ENCODE data around the gene FUT2. TPM values are rescaled to one million over a fixed set of nuclear protein-coding genes. Genes with fewer than 3 reads are reported as not detected.

Gene FUT2
- total and polyA plus RNA-seq, 10 of the 15 experiments (the other 5 are each of a cell fraction or from before 2014, with no cell fraction given) = 0.02 to 0.13 (median 0.07) TPM; not detected in 7

- H3K4me1 ChIP-seq (ENCODE audit: control insufficient read depth, insufficient read depth, low read length) = peaks cover 8% of the 10 kb centered on the region
- ATAC-seq (no peak), FAIRE-seq (no peak), DNase-seq (ENCODE audit: low read depth, low spot score) (no peak)
- CTCF ChIA-PET = no interaction called here
- no peaks in the 10 kb centered on the region for H4K20me1 ChIP-seq (ENCODE audit: control insufficient read depth, insufficient read depth)
- no peaks in the 10 kb centered on the region for H3K27me3 ChIP-seq (replicated peaks in 1 of 2; ENCODE audit: control insufficient read depth in 2 of 2, insufficient read depth in 2 of 2, low read length in 1 of 2)
- TF ChIP-seq, protein P1, sequence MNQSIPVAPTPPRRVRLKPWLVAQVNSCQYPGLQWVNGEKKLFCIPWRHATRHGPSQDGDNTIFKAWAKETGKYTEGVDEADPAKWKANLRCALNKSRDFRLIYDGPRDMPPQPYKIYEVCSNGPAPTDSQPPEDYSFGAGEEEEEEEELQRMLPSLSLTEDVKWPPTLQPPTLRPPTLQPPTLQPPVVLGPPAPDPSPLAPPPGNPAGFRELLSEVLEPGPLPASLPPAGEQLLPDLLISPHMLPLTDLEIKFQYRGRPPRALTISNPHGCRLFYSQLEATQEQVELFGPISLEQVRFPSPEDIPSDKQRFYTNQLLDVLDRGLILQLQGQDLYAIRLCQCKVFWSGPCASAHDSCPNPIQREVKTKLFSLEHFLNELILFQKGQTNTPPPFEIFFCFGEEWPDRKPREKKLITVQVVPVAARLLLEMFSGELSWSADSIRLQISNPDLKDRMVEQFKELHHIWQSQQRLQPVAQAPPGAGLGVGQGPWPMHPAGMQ (IDR thresholded peaks at IDR 0.05; ENCODE audit: borderline replicate concordance) = no peak
- TF ChIP-seq, protein P2, sequence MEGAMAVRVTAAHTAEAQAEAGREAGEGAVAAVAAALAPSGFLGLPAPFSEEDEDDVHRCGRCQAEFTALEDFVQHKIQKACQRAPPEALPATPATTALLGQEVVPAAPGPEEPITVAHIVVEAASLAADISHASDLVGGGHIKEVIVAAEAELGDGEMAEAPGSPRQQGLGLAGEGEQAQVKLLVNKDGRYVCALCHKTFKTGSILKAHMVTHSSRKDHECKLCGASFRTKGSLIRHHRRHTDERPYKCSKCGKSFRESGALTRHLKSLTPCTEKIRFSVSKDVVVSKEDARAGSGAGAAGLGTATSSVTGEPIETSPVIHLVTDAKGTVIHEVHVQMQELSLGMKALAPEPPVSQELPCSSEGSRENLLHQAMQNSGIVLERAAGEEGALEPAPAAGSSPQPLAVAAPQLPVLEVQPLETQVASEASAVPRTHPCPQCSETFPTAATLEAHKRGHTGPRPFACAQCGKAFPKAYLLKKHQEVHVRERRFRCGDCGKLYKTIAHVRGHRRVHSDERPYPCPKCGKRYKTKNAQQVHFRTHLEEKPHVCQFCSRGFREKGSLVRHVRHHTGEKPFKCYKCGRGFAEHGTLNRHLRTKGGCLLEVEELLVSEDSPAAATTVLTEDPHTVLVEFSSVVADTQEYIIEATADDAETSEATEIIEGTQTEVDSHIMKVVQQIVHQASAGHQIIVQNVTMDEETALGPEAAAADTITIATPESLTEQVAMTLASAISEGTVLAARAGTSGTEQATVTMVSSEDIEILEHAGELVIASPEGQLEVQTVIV (IDR thresholded peaks at IDR 0.05; ENCODE audit: borderline replicate concordance, partially characterized antibody) = no peak
- TF ChIP-seq BCL11A (IDR thresholded peaks at IDR 0.05; ENCODE audit: low read depth, low read length) (no peak), FOXM1 (IDR thresholded peaks at IDR 0.05; ENCODE audit: low read depth, low read length) (no peak), MTA3 (IDR thresholded peaks at IDR 0.05; ENCODE audit: borderline replicate concordance, low read length) (no peak), BRCA1 (IDR thresholded peaks at IDR 0.05; ENCODE audit: low read depth, low read length) (no peak), CBX5 (IDR thresholded peaks at IDR 0.05; ENCODE audit: low read depth) (no peak), ZNF24 (IDR thresholded peaks at IDR 0.05) (no peak), RBBP5 (conservative IDR thresholded peaks at IDR 0.05) (no peak)
- H3K9me3 ChIP-seq (replicated peaks; ENCODE audit: control insufficient read depth, insufficient read depth, low read length) = no peaks in the 10 kb centered on the region; the same call in 1 of the 3 replicates
- POLR2A ChIA-PET = no interaction called here
- RAD21 ChIA-PET (ENCODE audit: unreplicated experiment) = interaction anchor here (1.4 kb wide), 1 partner anchor 9 kb away, joined by 3 read pairs; no protein-coding TSS in a partner anchor
- in situ Hi-C loops (cut with MboI) (no loop called here), intact Hi-C loops (cut with micrococcal nuclease; ENCODE audit: unreplicated experiment) (no loop called here)
- no peak overlapping the region for H3K9ac ChIP-seq (ENCODE audit: control insufficient read depth, insufficient read depth, low read length)
- H2AFZ ChIP-seq (ENCODE audit: control insufficient read depth, low read depth, low read length) = no peak overlapping the region
- H3K27ac ChIP-seq (ENCODE audit: control insufficient read depth, insufficient read depth) = no peak overlapping the region
- WGBS (ENCODE audit: insufficient coverage, insufficient replicate concordance, low lambda C conversion rate, missing lambda C conversion rate) = 84% methylated on average over 6 of the region's 6 CpGs
- no peak overlapping the region for H3K4me3 ChIP-seq
- no peaks in the 10 kb centered on the region for H3K36me3 ChIP-seq (ENCODE audit: control insufficient read depth in 2 of 2, insufficient read depth in 2 of 2, low read length in 1 of 2)
- H3K4me2 ChIP-seq (ENCODE audit: control insufficient read depth, insufficient read depth) = no peak overlapping the region
- SMC1A ChIA-PET (ENCODE audit: uncharacterized antibody, unreplicated experiment) = interaction anchor here (1.2 kb wide), 1 partner anchor 9 kb away, joined by 4 read pairs; no protein-coding TSS in a partner anchor
- no peaks in the 10 kb centered on the region for H3K79me2 ChIP-seq (ENCODE audit: control insufficient read depth, insufficient read depth, low read length)
- BruUV-seq (replicated peaks) = no TSS peak
These were observed 30.0 kb upstream of the FUT2 start for GRCh38 chr19:48665786-48666185.

Measured in GM12878 (cell line).